HepG2 (cell line): ENCODE measurements around the gene NUDT14. TPM values are rescaled to one million over a fixed set of nuclear protein-coding genes. Genes with fewer than 3 reads are reported as not detected.
A peak's percentile ranks its signal among the peaks of the same experiment; 100 is the strongest.

ENCODE experiments used
- ATAC-seq: fragments of 200-7000 bp; cut with Tn5 transposase; 3 replicates; pipeline ENCODE4 v1.9.1; 2020; ENCODE audit warnings: mild to moderate bottlenecking, moderate library complexity
- BruUV-seq: library from RNA; stranded (reverse); fragments of 400-500 nt; replicated peaks from 2 replicates; lab custom pipeline; 2021; lab: Mats Ljungman, UMichigan
- CTCF ChIA-PET: fragments of 300-600 bp; formaldehyde crosslinking; extraction: SDS; loops from one replicate; lab custom pipeline; 2021; ENCODE audit warnings: low total read pairs, inconsistent platforms, low intra/inter-chr PET ratio; lab: Yijun Ruan, JAX
- POLR2A ChIA-PET: fragments of 350-600 bp; sonication (Branson Sonifier 250); formaldehyde crosslinking; loops from one replicate; lab custom pipeline; 2020; ENCODE audit warnings: antibody characterized with exemption, inconsistent platforms; lab: Yijun Ruan, JAX
- DNase-seq: peaks from one replicate; pipeline ENCODE4 v3.0.0-alpha.2; 2015; ENCODE audit warnings: low spot score
- FAIRE-seq: peaks from 3 replicates; lab custom pipeline; 2011; peaks lifted over from hg19 to GRCh38; lab: Jason Lieb, UNC
- H2AFZ ChIP-seq: one replicate; pipeline ENCODE4 v1.6.1; 2011; ENCODE audit warnings: low read length, inconsistent platforms
- H3K27ac ChIP-seq: fragments of 300-600 bp; 3 replicates; pipeline ENCODE4 v1.8.0; 2011; ENCODE audit warnings: mixed run types, mild to moderate bottlenecking, mixed read lengths, low read length, inconsistent platforms; ENCODE audit not compliant: insufficient read depth; ENCODE audit errors: extremely low read length
- H3K27me3 ChIP-seq, 2 experiments: fragments of 200-600 bp in 1 of 2; 2 replicates in 1 of 2; 3 replicates in 1 of 2; pipeline versions ENCODE4 v1.6.0 to v1.8.0; 2011; ENCODE audit warnings: low read length in 2 of 2, mild to moderate bottlenecking in 2 of 2, moderate library complexity in 2 of 2, inconsistent platforms in 1 of 2; ENCODE audit not compliant: insufficient read depth in 2 of 2, control insufficient read depth in 1 of 2
- H3K36me3 ChIP-seq, 2 experiments: fragments of 200-600 bp in 1 of 2; replicated peaks in 1 of 2; 2 replicates in 1 of 2; 3 replicates in 1 of 2; pipeline versions ENCODE4 v1.5.1 to v1.8.0; 2011; ENCODE audit warnings: low read length in 2 of 2, inconsistent platforms in 1 of 2; ENCODE audit not compliant: insufficient read depth in 2 of 2, control insufficient read depth in 1 of 2
- H3K4me1 ChIP-seq: 2 replicates; pipeline ENCODE4 v1.5.1; 2012; ENCODE audit warnings: low read length, inconsistent platforms; ENCODE audit not compliant: insufficient read depth
- H3K4me2 ChIP-seq: 2 replicates; pipeline ENCODE4 v1.6.0; 2011; ENCODE audit warnings: low read depth, low read length, inconsistent platforms
- H3K4me3 ChIP-seq, 3 experiments: fragments of 200-600 bp in 1 of 3; sonication (generic), shearing (Covaris generic) in 1 of 3; replicated peaks in 1 of 3; 2 replicates each; pipeline ENCODE4 v1.5.1; 2011 to 2016; ENCODE audit warnings: low read length in 3 of 3, inconsistent platforms in 2 of 3, low read depth in 2 of 3, mild to moderate bottlenecking in 2 of 3, control low read depth in 1 of 3, mixed read lengths in 1 of 3; ENCODE audit not compliant: insufficient read depth in 1 of 3
- H3K79me2 ChIP-seq: one replicate; pipeline ENCODE4 v1.6.1; 2011; ENCODE audit warnings: low read length, inconsistent platforms; ENCODE audit not compliant: insufficient read depth
- H3K9ac ChIP-seq: 2 replicates; pipeline ENCODE4 v1.6.0; 2011; ENCODE audit warnings: mild to moderate bottlenecking, low read depth, low read length, inconsistent platforms; ENCODE audit not compliant: insufficient read depth
- H3K9me3 ChIP-seq: 2 replicates; pipeline ENCODE4 v1.5.1; 2012; ENCODE audit warnings: mild to moderate bottlenecking, low read length
- H4K20me1 ChIP-seq: 2 replicates; pipeline ENCODE4 v1.6.0; 2011; ENCODE audit warnings: inconsistent platforms, mild to moderate bottlenecking, low read length, moderate library complexity; ENCODE audit not compliant: insufficient read depth
- BATF2 ChIP-seq: sonication (generic); formaldehyde crosslinking; IDR thresholded peaks from 2 replicates; pipeline ENCODE4 v1.8.0; 2022; ENCODE audit warnings: mild to moderate bottlenecking, missing genetic modification reagents, moderate library complexity
- GABPB1 ChIP-seq: IDR thresholded peaks from 2 replicates; pipeline ENCODE4 v1.6.1; 2016; ENCODE audit warnings: mild to moderate bottlenecking, missing genetic modification reagents, moderate library complexity, missing compliant biosample characterization
- GPBP1L1 ChIP-seq: sonication (generic); formaldehyde crosslinking; IDR thresholded peaks from 2 replicates; pipeline ENCODE4 v1.5.0; 2020; ENCODE audit warnings: mild to moderate bottlenecking, missing genetic modification reagents
- HNRNPLL ChIP-seq: fragments of 200-400 bp; formaldehyde crosslinking; IDR thresholded peaks from 2 replicates; pipeline ENCODE4 v1.6.1; 2017; ENCODE audit warnings: mild to moderate bottlenecking, low read depth, low read length; ENCODE audit not compliant: poor library complexity, severe bottlenecking
- MTA1 ChIP-seq: sonication (generic); formaldehyde crosslinking; IDR thresholded peaks from 2 replicates; pipeline ENCODE4 v1.4.0; 2020; ENCODE audit warnings: missing genetic modification reagents, mild to moderate bottlenecking, borderline replicate concordance
- TBL1XR1 ChIP-seq: fragments of 150-350 bp; IDR thresholded peaks from 2 replicates; pipeline ENCODE4 v1.6.1; 2014; ENCODE audit warnings: borderline replicate concordance, low read length; ENCODE audit not compliant: partially characterized antibody
- UBTF ChIP-seq: sonication (generic); formaldehyde crosslinking; IDR thresholded peaks from 2 replicates; pipeline ENCODE4 v1.4.0; 2020; ENCODE audit warnings: mild to moderate bottlenecking, missing genetic modification reagents
- XRCC5 ChIP-seq: fragments of 200-400 bp; formaldehyde crosslinking; optimal IDR thresholded peaks from 2 replicates; pipeline ENCODE3; 2017; ENCODE audit warnings: mild to moderate bottlenecking, low read length
- YY1 ChIP-seq: IDR thresholded peaks from 2 replicates; pipeline ENCODE4 v1.6.1; 2011; ENCODE audit warnings: low read length, low read depth, moderate library complexity, mild to moderate bottlenecking; ENCODE audit not compliant: insufficient read depth, insufficient replicate concordance
- ZMYM4 ChIP-seq: sonication (generic); formaldehyde crosslinking; IDR thresholded peaks from 2 replicates; pipeline ENCODE4 v1.8.1; 2023; ENCODE audit warnings: mild to moderate bottlenecking, missing genetic modification reagents
- ZNF12 ChIP-seq: sonication (generic); formaldehyde crosslinking; IDR thresholded peaks from 2 replicates; pipeline ENCODE4 v1.5.0; 2020; ENCODE audit warnings: missing genetic modification reagents
- ZNF513 ChIP-seq: sonication (generic); formaldehyde crosslinking; conservative IDR thresholded peaks from 2 replicates; pipeline ENCODE4 v1.5.0; 2020; ENCODE audit warnings: missing genetic modification reagents
- ZNF614 ChIP-seq: IDR thresholded peaks from 2 replicates; pipeline ENCODE4 v1.6.1; 2018; ENCODE audit warnings: missing biosample characterization, missing genetic modification reagents, inconsistent platforms, borderline replicate concordance
- ZNF777 ChIP-seq: sonication (generic); formaldehyde crosslinking; IDR thresholded peaks from 2 replicates; pipeline ENCODE4 v1.4.0; 2020; ENCODE audit warnings: missing genetic modification reagents
- ZSCAN20 ChIP-seq: sonication (generic); formaldehyde crosslinking; IDR thresholded peaks from 2 replicates; pipeline ENCODE4 v1.4.0; 2020; ENCODE audit warnings: missing genetic modification reagents, mild to moderate bottlenecking, borderline replicate concordance
- WGBS: methylation state at CpG from one replicate; pipeline ENCODE4 v1.1.6; 2017; ENCODE audit warnings: low lambda C conversion rate; 5-methylcytosine and 5-hydroxymethylcytosine counted together
- in situ Hi-C: cut with HindIII; loops from 2 replicates; pipeline ENCODE4 v1.10.0; 2017; ENCODE audit warnings: low pct_unique_long_range_greater_than_20kb; ENCODE audit not compliant: extremely low pct_ligation_motif_present
- intact Hi-C: fragments of 100-400 bp; cut with micrococcal nuclease; formaldehyde crosslinking; loops from one replicate; pipeline ENCODE4 v1.10.0; 2022; ENCODE audit not compliant: unreplicated experiment
- polyA plus RNA-seq, 8 experiments: library from polyadenylated mRNA; depleted of rRNA in 3 of 8; stranded (reverse) in 7 of 8; unstranded in 1 of 8; fragments of >200 nt; fragmentation: Illumina TruSeq in 4 of 8; extraction: Trizol in 4 of 8; gene quantifications; 2 replicates each; pipeline versions ENCODE4 v1.2.1 to v1.2.3, GENCODE V29; 2011 to 2016; ENCODE audit warnings: low read depth in 4 of 8, missing spikeins in 1 of 8, mixed read lengths in 1 of 8; ENCODE audit not compliant: insufficient read depth in 1 of 8
- total RNA-seq, 5 experiments: library from RNA; depleted of rRNA; stranded (reverse); fragments of >200 nt; fragmentation: Illumina TruSeq; extraction: Trizol; gene quantifications; 2 replicates each; pipeline ENCODE4 v1.2.3, GENCODE V29; 2016; ENCODE audit warnings: low read depth in 1 of 5

Gene NUDT14
- total and polyA plus RNA-seq, 2 of the 13 experiments (the other 11 are each of a cell fraction or from before 2014, with no cell fraction given) = 5.8 to 6.1 TPM

- no peaks in the 10 kb centered on the region for H3K36me3 ChIP-seq
- TF ChIP-seq UBTF = peak; percentile 18; the same call in 1 of the 2 replicates
- TF ChIP-seq ZNF12 (CRISPR knock-in tag) = no peak
- TF ChIP-seq HNRNPLL = peak; percentile 18
- TF ChIP-seq ZNF513 (CRISPR knock-in tag) = no peak
- no peak for TF ChIP-seq TBL1XR1
- TF ChIP-seq XRCC5 = peak; percentile 78
- no peak for TF ChIP-seq ZMYM4 (CRISPR knock-in tag)
- peak; percentile 43 for TF ChIP-seq YY1
- TF ChIP-seq MTA1 = no peak
- no peak for TF ChIP-seq ZNF777 (CRISPR knock-in tag)
- 0 out of 2 replicates have a peak, but pooled peaks have one; percentile 27 for TF ChIP-seq GABPB1
- no peak for TF ChIP-seq GPBP1L1 (CRISPR knock-in tag)
- no peak for TF ChIP-seq ZSCAN20
- no peak for TF ChIP-seq ZNF614 (CRISPR knock-in tag)
- no peak for TF ChIP-seq BATF2 (CRISPR knock-in tag)
These were observed 22.0 kb upstream of the NUDT14 start for GRCh38 chr14:105203057-105203531.

More at GRCh38 chr14:105203057-105203531, 22.0 kb upstream of the NUDT14 start:
- in situ Hi-C loops = loop anchor here (5.0 kb wide), 1 partner anchor 79 kb away; no protein-coding TSS in a partner anchor
- Histone ChIP-seq H3K4me1 (peaks cover 32% of the 10 kb centered on the region), H4K20me1 (no peaks in the 10 kb centered on the region; the same call in 1 of the 2 replicates), H3K9ac (no peak overlapping the region), H3K27me3 (peaks cover 5 to 42% of the 10 kb centered on the region in 2 experiments; a peak in 3 of 5 replicates), H3K4me3 (no peak overlapping the region), H3K79me2 (no peaks in the 10 kb centered on the region), H3K9me3 (no peaks in the 10 kb centered on the region), H3K4me2 (no peak overlapping the region), H3K27ac (no peak overlapping the region), H2AFZ (no peak overlapping the region)
- peak; percentile 55 for ATAC-seq
- intact Hi-C loops = no loop called here
- ChIA-PET POLR2A (no interaction called here), CTCF (interaction anchor here (1.6 kb wide), 1 partner anchor 149 kb away, joined by 12 read pairs; no protein-coding TSS in a partner anchor)
- FAIRE-seq = no peak
- DNase-seq = no peak
- WGBS = 5% methylated on average over 15 of the region's 18 CpGs
- no TSS peak for BruUV-seq
